H9 (cell line): Measurements from ENCODE around the gene GRM1. TPM values are rescaled to one million over a fixed set of nuclear protein-coding genes. Genes with fewer than 3 reads are reported as not detected.

ENCODE experiments used
- DNase-seq: peaks from one replicate; pipeline ENCODE4 v3.0.0-alpha.2; 2017
- H2AFZ ChIP-seq: one replicate; pipeline ENCODE4 v1.6.1; 2013; ENCODE audit warnings: mild to moderate bottlenecking, low read length, control low read depth, moderate library complexity
- H2AK5ac ChIP-seq: 2 replicates; pipeline ENCODE4 v1.6.1; 2013; ENCODE audit warnings: low read length, control low read depth, mixed read lengths; ENCODE audit not compliant: insufficient read length
- H2BK120ac ChIP-seq: one replicate; pipeline ENCODE4 v1.6.1; 2013; ENCODE audit warnings: low read depth, mild to moderate bottlenecking, low read length, control low read depth, inconsistent platforms; ENCODE audit not compliant: poor library complexity, severe bottlenecking
- H2BK12ac ChIP-seq: 2 replicates; pipeline ENCODE4 v1.6.1; 2013; ENCODE audit warnings: low read length, control low read depth, mixed read lengths, low read depth; ENCODE audit not compliant: insufficient read length
- H2BK15ac ChIP-seq: 2 replicates; pipeline ENCODE4 v1.6.1; 2013; ENCODE audit warnings: low read depth, low read length, control low read depth
- H2BK20ac ChIP-seq: one replicate; pipeline ENCODE4 v1.6.1; 2013; ENCODE audit warnings: low read depth, mild to moderate bottlenecking, low read length, control low read depth, inconsistent platforms; ENCODE audit not compliant: poor library complexity, severe bottlenecking
- H2BK5ac ChIP-seq: 2 replicates; pipeline ENCODE4 v1.6.1; 2013; ENCODE audit warnings: low read length, control low read depth, mixed read lengths; ENCODE audit not compliant: insufficient read length
- H3K14ac ChIP-seq: 2 replicates; pipeline ENCODE4 v1.6.1; 2013; ENCODE audit warnings: low read length, control low read depth; ENCODE audit not compliant: insufficient read depth
- H3K18ac ChIP-seq: 2 replicates; pipeline ENCODE4 v1.6.1; 2013; ENCODE audit warnings: low read depth, mild to moderate bottlenecking, mixed read lengths, low read length, control low read depth; ENCODE audit not compliant: insufficient read length
- H3K23ac ChIP-seq: 2 replicates; pipeline ENCODE4 v1.6.1; 2013; ENCODE audit warnings: low read length, control low read depth, mixed read lengths, low read depth; ENCODE audit not compliant: insufficient read length
- H3K23me2 ChIP-seq: 2 replicates; pipeline ENCODE4 v1.6.1; 2013; ENCODE audit warnings: low read depth, mild to moderate bottlenecking, mixed read lengths, low read length, control low read depth; ENCODE audit not compliant: insufficient read length, poor library complexity, severe bottlenecking
- H3K27ac ChIP-seq: 2 replicates; pipeline ENCODE4 v1.5.1; 2013; ENCODE audit warnings: low read length, control low read depth, mixed read lengths, low read depth; ENCODE audit not compliant: insufficient read length
- H3K27me3 ChIP-seq: 2 replicates; pipeline ENCODE4 v1.6.1; 2013; ENCODE audit warnings: low read length, control low read depth, inconsistent platforms; ENCODE audit not compliant: insufficient read depth
- H3K4ac ChIP-seq: 2 replicates; pipeline ENCODE4 v1.6.1; 2013; ENCODE audit warnings: low read depth, mild to moderate bottlenecking, control low read depth, inconsistent platforms, low read length, moderate library complexity
- H3K4me1 ChIP-seq: 2 replicates; pipeline ENCODE4 v1.6.1; 2013; ENCODE audit warnings: low read length, control low read depth, inconsistent platforms; ENCODE audit not compliant: insufficient read depth
- H3K4me2 ChIP-seq: 2 replicates; pipeline ENCODE4 v1.6.1; 2013; ENCODE audit warnings: low read length, control low read depth, mixed read lengths; ENCODE audit not compliant: insufficient read length, insufficient read depth
- H3K56ac ChIP-seq: 2 replicates; pipeline ENCODE4 v1.6.1; 2013; ENCODE audit warnings: low read depth, mild to moderate bottlenecking, mixed read lengths, low read length, control low read depth; ENCODE audit not compliant: insufficient read length
- H3K79me1 ChIP-seq: 2 replicates; pipeline ENCODE4 v1.6.1; 2013; ENCODE audit warnings: low read depth, mild to moderate bottlenecking, moderate library complexity, low read length, control low read depth, inconsistent platforms; ENCODE audit not compliant: insufficient read depth, poor library complexity, severe bottlenecking
- H3K79me2 ChIP-seq: 2 replicates; pipeline ENCODE4 v1.6.1; 2013; ENCODE audit warnings: low read length, control low read depth, inconsistent platforms; ENCODE audit not compliant: insufficient read depth
- H3K9ac ChIP-seq: 2 replicates; pipeline ENCODE4 v1.6.1; 2013; ENCODE audit warnings: low read length, control low read depth, mixed read lengths; ENCODE audit not compliant: insufficient read length; ENCODE audit errors: extremely low read depth
- H3K9me3 ChIP-seq: one replicate; pipeline ENCODE4 v1.6.1; 2013; ENCODE audit warnings: low read depth, low read length, inconsistent platforms; ENCODE audit not compliant: control insufficient read depth
- H3T11ph ChIP-seq: one replicate; pipeline ENCODE4 v1.6.1; 2013; ENCODE audit warnings: mild to moderate bottlenecking, low read length, control low read depth, inconsistent platforms
- H4K20me1 ChIP-seq: one replicate; pipeline ENCODE4 v1.6.1; 2013; ENCODE audit not compliant: control insufficient read depth, insufficient read length, insufficient read depth
- H4K5ac ChIP-seq: 2 replicates; pipeline ENCODE4 v1.6.1; 2013; ENCODE audit warnings: low read depth, mild to moderate bottlenecking, mixed read lengths, low read length, control low read depth; ENCODE audit not compliant: insufficient read length
- H4K8ac ChIP-seq: replicated peaks from 2 replicates; pipeline ENCODE4 v1.6.1; 2013; ENCODE audit warnings: low read length, control low read depth, mixed read lengths, low read depth; ENCODE audit not compliant: insufficient read length
- H4K91ac ChIP-seq: 2 replicates; pipeline ENCODE4 v1.6.1; 2013; ENCODE audit warnings: low read depth, mild to moderate bottlenecking, moderate library complexity, mixed read lengths, low read length, control low read depth; ENCODE audit not compliant: insufficient read length
- H3K27ac Mint-ChIP-seq, 3 experiments: 2 replicates in 2 of 3; 3 replicates in 1 of 3; pipeline ENCODE4 v1.8.0; 2020 to 2021; ENCODE audit warnings: mixed read lengths in 3 of 3, mild to moderate bottlenecking in 1 of 3, moderate library complexity in 1 of 3
- H3K27me3 Mint-ChIP-seq: 2 replicates; pipeline ENCODE4 v1.8.0; 2021; ENCODE audit warnings: low read depth, mild to moderate bottlenecking, moderate library complexity, mixed read lengths
- H3K36me3 Mint-ChIP-seq, 3 experiments: 2 replicates in 2 of 3; 3 replicates in 1 of 3; pipeline ENCODE4 v1.8.0; 2020 to 2021; ENCODE audit warnings: low read depth in 3 of 3, mixed read lengths in 3 of 3; ENCODE audit not compliant: insufficient read depth in 1 of 3
- H3K4me1 Mint-ChIP-seq, 2 experiments: 2 replicates each; pipeline ENCODE4 v1.8.0; 2020; ENCODE audit warnings: mixed read lengths in 2 of 2
- H3K4me3 Mint-ChIP-seq, 2 experiments: 2 replicates in 1 of 2; 3 replicates in 1 of 2; pipeline ENCODE4 v1.8.0; 2020 to 2021; ENCODE audit warnings: mild to moderate bottlenecking in 2 of 2, mixed read lengths in 2 of 2, moderate library complexity in 1 of 2
- H3K9me3 Mint-ChIP-seq, 2 experiments: 2 replicates in 1 of 2; 3 replicates in 1 of 2; pipeline ENCODE4 v1.8.0; 2020; ENCODE audit warnings: mild to moderate bottlenecking in 2 of 2, mixed read lengths in 2 of 2, moderate library complexity in 1 of 2
- WGBS: extraction: QIAGEN DNeasy Blood & Tissue Kit; methylation state at CpG from one replicate; pipeline ENCODE4 v1.1.7; 2013; ENCODE audit warnings: missing lambda C conversion rate, low lambda C conversion rate, mixed read lengths; ENCODE audit not compliant: insufficient read length; ENCODE audit errors: extremely low coverage; 5-methylcytosine and 5-hydroxymethylcytosine counted together
- total RNA-seq: library from RNA; stranded (reverse); gene quantifications from 2 replicates; pipeline ENCODE4 v1.2.1, GENCODE V29; 2021
- TF ChIP-seq, protein P1 (sequence below): fragments of 200-600 bp; sonication (generic); conservative IDR thresholded peaks from 3 replicates; pipeline ENCODE4 v1.8.0; 2021; ENCODE audit warnings: antibody characterized with exemption, mild to moderate bottlenecking

Gene GRM1
- total RNA-seq, 1 experiment from 2014 or later = 0.39 TPM

DNA sequence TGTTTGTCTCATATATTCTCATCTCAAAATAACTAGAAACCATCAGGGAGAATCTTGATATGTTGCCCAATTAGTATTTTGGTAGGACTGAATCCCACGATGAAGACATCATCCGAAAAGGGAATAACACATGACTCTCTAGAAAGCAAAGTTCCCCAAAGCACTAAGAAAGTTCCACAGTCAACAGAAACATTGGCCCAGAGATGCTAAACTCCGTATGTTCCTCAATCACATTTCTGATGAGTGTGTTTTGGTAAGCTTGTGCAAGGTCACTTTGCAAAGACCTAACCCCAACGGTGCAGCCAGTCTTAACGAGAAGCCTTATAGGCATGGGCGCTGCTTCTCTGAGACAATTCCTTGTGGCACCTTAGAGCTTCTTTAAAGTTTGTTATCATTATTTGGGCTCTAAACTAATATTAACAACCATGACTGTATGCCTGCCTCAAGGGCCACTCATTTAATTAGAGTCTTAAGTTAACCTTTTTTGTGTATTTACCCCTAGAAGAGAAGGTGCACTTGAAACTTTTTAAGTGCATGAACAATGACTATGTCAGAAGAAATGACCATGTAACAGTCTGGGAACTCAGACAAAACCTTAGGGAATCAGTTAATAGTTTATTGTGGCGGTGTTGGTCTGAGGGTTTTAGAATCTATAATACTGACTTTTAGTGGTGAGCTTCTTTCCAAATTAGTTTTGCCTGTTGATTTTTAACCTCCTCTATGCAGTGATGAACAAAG lies 312.8 kb downstream of the GRM1 start:
- Mint-ChIP-seq H3K4me3 (no peak overlapping the region), H3K36me3 (no peaks in the 10 kb centered on the region), H3K9me3 (no peaks in the 10 kb centered on the region; a peak in 1 of 5 replicates), H3K4me1 (peaks cover 10 to 13% of the 10 kb centered on the region in 2 experiments), H3K27ac (no peak overlapping the region), H3K27me3 (no peaks in the 10 kb centered on the region)
- no peak overlapping the region for H3K27ac ChIP-seq
- no peak overlapping the region for H4K8ac ChIP-seq
- H3K9me3 ChIP-seq = no peaks in the 10 kb centered on the region
- WGBS = no CpG with 5 or more reads among the region's 7 CpGs
- no peak overlapping the region for H2AK5ac ChIP-seq
- no peak overlapping the region for H3K23ac ChIP-seq
- H3K23me2 ChIP-seq = no peaks in the 10 kb centered on the region
- TF ChIP-seq, protein P1, sequence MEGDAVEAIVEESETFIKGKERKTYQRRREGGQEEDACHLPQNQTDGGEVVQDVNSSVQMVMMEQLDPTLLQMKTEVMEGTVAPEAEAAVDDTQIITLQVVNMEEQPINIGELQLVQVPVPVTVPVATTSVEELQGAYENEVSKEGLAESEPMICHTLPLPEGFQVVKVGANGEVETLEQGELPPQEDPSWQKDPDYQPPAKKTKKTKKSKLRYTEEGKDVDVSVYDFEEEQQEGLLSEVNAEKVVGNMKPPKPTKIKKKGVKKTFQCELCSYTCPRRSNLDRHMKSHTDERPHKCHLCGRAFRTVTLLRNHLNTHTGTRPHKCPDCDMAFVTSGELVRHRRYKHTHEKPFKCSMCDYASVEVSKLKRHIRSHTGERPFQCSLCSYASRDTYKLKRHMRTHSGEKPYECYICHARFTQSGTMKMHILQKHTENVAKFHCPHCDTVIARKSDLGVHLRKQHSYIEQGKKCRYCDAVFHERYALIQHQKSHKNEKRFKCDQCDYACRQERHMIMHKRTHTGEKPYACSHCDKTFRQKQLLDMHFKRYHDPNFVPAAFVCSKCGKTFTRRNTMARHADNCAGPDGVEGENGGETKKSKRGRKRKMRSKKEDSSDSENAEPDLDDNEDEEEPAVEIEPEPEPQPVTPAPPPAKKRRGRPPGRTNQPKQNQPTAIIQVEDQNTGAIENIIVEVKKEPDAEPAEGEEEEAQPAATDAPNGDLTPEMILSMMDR = no peak
- H4K91ac ChIP-seq = no peak overlapping the region
- H3K9ac ChIP-seq = no peak overlapping the region
- H2AFZ ChIP-seq = no peak overlapping the region
- H2BK5ac ChIP-seq = no peak overlapping the region
- H2BK20ac ChIP-seq = no peak overlapping the region
- H3K4ac ChIP-seq = no peak overlapping the region
- H2BK15ac ChIP-seq = no peak overlapping the region
- no peak overlapping the region for H4K5ac ChIP-seq
- no peak overlapping the region for H3K56ac ChIP-seq
- H2BK12ac ChIP-seq = no peak overlapping the region
- H3K79me1 ChIP-seq = no peaks in the 10 kb centered on the region
- no peak overlapping the region for H3T11ph ChIP-seq
- H3K14ac ChIP-seq = no peak overlapping the region
- no peak overlapping the region for H3K4me2 ChIP-seq
- peaks cover 6% of the 10 kb centered on the region; the same call in 1 of the 2 replicates for H3K4me1 ChIP-seq
- H2BK120ac ChIP-seq = no peak overlapping the region
- H3K79me2 ChIP-seq = no peaks in the 10 kb centered on the region
- no peak overlapping the region for H3K18ac ChIP-seq
- H4K20me1 ChIP-seq = no peaks in the 10 kb centered on the region
- no peak for DNase-seq
- H3K27me3 ChIP-seq = no peaks in the 10 kb centered on the region
